Liver (tissue), 3 donors: ENCODE measurements around the gene ABCC1.

ENCODE experiments used
- CTCF ChIP-seq: fragments of 150-350 bp; IDR thresholded peaks from 2 replicates; pipeline ENCODE4 v1.5.1; 2017; ENCODE audit warnings: improper control_type of control experiment, low read depth, low read length; ENCODE audit not compliant: missing input control
- EGR1 ChIP-seq, 2 donors: IDR thresholded peaks; 2 replicates each; pipeline ENCODE4 v1.6.1; 2016 to 2018; ENCODE audit warnings: antibody characterized with exemption in 2 of 2, low read depth in 2 of 2
- FOXA2 ChIP-seq: IDR thresholded peaks from 2 replicates; pipeline ENCODE4 v1.6.1; 2016; ENCODE audit warnings: antibody characterized with exemption
- GABPA ChIP-seq, 2 donors: IDR thresholded peaks in 1 of 2; conservative IDR thresholded peaks in 1 of 2; 2 replicates each; pipeline ENCODE4 v1.6.1; 2016; ENCODE audit warnings: antibody characterized with exemption in 2 of 2, mild to moderate bottlenecking in 1 of 2, moderate library complexity in 1 of 2
- HNF4A ChIP-seq, 2 donors: conservative IDR thresholded peaks; 2 replicates each; pipeline ENCODE4 v1.6.1; 2016; ENCODE audit warnings: antibody characterized with exemption in 2 of 2, mild to moderate bottlenecking in 2 of 2
- MAX ChIP-seq: IDR thresholded peaks from 2 replicates; pipeline ENCODE4 v1.6.1; 2016; ENCODE audit warnings: antibody characterized with exemption
- NR2F2 ChIP-seq: IDR thresholded peaks from 2 replicates; pipeline ENCODE4 v1.6.1; 2016; ENCODE audit warnings: antibody characterized with exemption
- RAD21 ChIP-seq, 2 donors: IDR thresholded peaks; 2 replicates each; pipeline ENCODE4 v1.6.1; 2016; ENCODE audit warnings: antibody characterized with exemption in 2 of 2, mild to moderate bottlenecking in 2 of 2
- REST ChIP-seq: IDR thresholded peaks from 2 replicates; pipeline ENCODE4 v1.6.1; 2016; ENCODE audit warnings: antibody characterized with exemption, mild to moderate bottlenecking
- YY1 ChIP-seq: IDR thresholded peaks from 2 replicates; pipeline ENCODE4 v1.6.1; 2016; ENCODE audit warnings: antibody characterized with exemption, mild to moderate bottlenecking
- donor health status: healthy.
- donor health status: healthy.

GRCh38 chr16:16127469-16128116 lies 178.2 kb downstream of the ABCC1 start:
- TF ChIP-seq HNF4A (conservative IDR thresholded peaks at IDR 0.05) (no peak), CTCF (peak; percentile 96), MAX (no peak), FOXA2 (no peak), EGR1 (IDR thresholded peaks at IDR 0.05; ENCODE audit: low read depth in 2 of 2) (no peak), RAD21 (IDR thresholded peaks at IDR 0.05) (peak; percentile 91 to 93), GABPA (IDR thresholded peaks at IDR 0.05 in 1 of 2, conservative IDR thresholded peaks at IDR 0.05 in 1 of 2) (no peak), REST (no peak), NR2F2 (no peak), YY1 (no peak)
